OCI-LY7 (cell line): ENCODE data around the gene BUD23.

Experiments used
- CTCF ChIP-seq: fragments of 200-600 bp; sonication (generic); conservative IDR thresholded peaks from 2 replicates; pipeline ENCODE4 v1.5.1; 2014; ENCODE audit warnings: mild to moderate bottlenecking, antibody characterized with exemption, low read length, moderate library complexity, mixed read lengths
- EZH2phosphoT487 ChIP-seq: fragments of 200-600 bp; sonication (generic); IDR thresholded peaks from 2 replicates; pipeline ENCODE4 v1.6.1; 2018; ENCODE audit warnings: low read depth, borderline replicate concordance, mild to moderate bottlenecking, mixed run types, antibody characterized with exemption, low read length, moderate library complexity, mixed read lengths

- peak; percentile 71 for TF ChIP-seq CTCF
- TF ChIP-seq EZH2phosphoT487, result no peak
These were observed 18.1 kb downstream of the BUD23 start for GRCh38 chr7:73701357-73701995.
